Measurements from ENCODE around the gene TBX3.

The TBX3 gene

DNA sequence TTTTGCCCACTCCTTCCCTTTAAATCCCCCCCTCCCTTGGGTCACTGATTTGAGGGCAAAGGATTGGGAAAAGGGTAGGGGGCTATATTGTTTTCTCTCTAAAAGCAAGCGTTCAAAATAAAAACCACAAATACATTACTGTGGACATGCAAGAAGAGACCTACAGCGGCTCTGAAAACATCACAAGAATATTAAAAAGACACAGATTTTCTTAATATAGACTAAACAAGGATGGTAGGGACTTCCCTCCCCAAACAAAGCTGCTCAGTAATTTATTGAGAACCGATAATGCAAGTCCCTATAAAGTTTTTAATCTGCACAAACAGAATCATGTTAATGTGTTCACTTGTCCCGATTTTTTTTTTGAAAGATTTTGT is 12.9 kb downstream of the TBX3 start:
- TF ChIP-seq, protein P1, sequence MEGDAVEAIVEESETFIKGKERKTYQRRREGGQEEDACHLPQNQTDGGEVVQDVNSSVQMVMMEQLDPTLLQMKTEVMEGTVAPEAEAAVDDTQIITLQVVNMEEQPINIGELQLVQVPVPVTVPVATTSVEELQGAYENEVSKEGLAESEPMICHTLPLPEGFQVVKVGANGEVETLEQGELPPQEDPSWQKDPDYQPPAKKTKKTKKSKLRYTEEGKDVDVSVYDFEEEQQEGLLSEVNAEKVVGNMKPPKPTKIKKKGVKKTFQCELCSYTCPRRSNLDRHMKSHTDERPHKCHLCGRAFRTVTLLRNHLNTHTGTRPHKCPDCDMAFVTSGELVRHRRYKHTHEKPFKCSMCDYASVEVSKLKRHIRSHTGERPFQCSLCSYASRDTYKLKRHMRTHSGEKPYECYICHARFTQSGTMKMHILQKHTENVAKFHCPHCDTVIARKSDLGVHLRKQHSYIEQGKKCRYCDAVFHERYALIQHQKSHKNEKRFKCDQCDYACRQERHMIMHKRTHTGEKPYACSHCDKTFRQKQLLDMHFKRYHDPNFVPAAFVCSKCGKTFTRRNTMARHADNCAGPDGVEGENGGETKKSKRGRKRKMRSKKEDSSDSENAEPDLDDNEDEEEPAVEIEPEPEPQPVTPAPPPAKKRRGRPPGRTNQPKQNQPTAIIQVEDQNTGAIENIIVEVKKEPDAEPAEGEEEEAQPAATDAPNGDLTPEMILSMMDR (IDR thresholded peaks at IDR 0.05; ENCODE audit: borderline replicate concordance, insufficient read depth, low read depth, low read length): no peak
- H3K4me3 ChIP-seq (ENCODE audit: low read depth, low read length): no peak overlapping the region

DNA sequence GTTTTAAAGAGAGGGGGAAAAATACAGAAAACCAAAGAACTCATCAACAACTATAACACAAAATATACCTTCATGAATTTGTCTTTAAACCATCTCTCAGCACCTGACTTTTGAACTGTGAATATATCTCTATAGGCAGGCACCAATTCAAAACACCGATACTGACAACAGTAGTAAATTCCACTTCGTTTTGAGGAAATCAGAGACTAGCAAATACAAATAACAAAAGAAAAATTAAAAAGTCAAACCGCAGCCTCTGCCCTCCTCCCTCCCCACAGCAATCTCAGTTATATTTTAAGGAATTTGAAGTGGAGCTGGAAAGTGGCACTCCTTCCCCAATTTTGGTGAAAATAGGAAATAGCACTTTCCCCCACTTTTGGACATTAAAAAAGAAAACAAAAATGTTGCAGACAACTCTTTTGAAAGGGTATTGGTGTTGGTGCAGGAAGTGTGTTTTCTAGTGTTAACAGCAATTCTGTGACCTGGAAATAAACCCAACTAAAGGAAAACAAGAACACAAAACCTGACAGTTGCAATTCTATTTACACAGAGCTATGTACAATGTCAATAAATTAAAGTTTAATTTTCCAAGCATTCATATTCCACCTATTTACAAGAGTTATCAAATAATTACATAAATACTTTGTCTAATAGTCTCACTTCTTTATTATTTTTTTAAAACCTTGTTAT is 13.5 kb downstream of the TBX3 start:
- TF ChIP-seq, protein P1 (IDR thresholded peaks at IDR 0.05; ENCODE audit: borderline replicate concordance, insufficient read depth, low read depth, low read length): no peak
- no peak overlapping the region for H3K4me3 ChIP-seq (ENCODE audit: low read depth, low read length)

DNA sequence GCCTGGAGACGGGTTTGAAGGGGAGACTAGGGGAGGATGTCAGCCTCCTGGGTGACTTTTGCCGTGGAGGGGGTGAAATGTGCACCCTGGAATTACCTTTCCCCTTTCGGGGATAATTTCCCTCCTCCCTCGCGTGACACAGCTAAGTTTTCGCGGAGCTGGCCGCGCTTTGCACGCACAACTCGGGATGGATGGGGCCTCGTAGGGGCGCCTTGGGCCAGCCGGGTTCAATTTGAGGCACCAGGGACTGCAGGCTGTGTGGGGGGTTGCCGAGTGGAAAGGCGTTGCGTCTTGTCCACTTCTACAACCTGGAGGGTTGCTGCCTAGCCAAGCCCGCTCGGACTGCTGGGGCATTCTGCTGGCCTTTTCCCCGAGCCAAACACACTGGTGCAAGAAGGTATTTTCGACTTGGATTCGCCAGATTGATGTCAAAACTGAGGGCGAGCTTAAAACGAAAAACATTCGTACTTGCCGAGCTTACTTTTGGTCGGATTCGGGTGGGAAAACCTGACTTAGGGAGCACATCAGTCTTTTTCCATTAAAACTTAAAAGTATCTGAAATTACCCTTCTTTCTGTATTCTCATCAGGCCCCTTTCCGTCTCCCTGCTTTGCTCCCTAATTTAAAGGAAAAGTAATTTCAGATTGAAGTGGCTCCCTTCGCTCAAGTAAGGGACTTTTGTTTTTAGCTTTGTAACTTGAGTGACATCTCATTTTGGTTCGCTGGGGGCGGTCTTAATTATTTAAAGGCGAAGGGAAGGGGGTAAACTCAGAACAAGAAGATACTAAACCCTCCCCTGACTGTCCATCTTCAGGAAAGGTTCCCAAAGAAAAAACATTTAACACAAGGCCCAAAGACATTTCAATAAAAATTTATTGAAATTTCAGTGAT is 14.3 kb downstream of the TBX3 start:
- H3K4me3 ChIP-seq (ENCODE audit: low read depth, low read length): no peak overlapping the region
- TF ChIP-seq, protein P1 (IDR thresholded peaks at IDR 0.05; ENCODE audit: borderline replicate concordance, insufficient read depth, low read depth, low read length): no peak

DNA sequence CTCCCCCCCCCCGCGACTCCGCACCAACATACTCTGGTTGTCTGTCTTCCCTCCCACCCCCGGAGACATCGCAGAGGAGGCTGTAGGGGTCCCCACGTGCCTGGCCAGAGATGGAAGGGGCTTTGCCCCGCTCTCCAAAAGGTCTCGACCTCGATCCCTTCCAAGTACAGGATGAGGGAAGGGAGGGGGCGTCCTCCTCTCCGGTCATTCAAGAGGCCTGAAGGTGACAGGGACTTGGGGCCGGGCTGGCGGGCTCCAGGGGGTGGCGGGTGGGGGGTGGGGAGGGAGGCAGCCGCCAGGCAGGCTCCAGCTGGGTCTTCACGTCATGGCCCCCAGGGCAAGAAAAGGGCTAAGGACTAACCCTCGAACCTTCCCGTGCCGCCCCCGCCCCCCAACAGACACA is 15.1 kb downstream of the TBX3 start:
- TF ChIP-seq, protein P1 (IDR thresholded peaks at IDR 0.05; ENCODE audit: borderline replicate concordance, insufficient read depth, low read depth, low read length): no peak
- H3K4me3 ChIP-seq (ENCODE audit: low read depth, low read length): no peak overlapping the region

DNA sequence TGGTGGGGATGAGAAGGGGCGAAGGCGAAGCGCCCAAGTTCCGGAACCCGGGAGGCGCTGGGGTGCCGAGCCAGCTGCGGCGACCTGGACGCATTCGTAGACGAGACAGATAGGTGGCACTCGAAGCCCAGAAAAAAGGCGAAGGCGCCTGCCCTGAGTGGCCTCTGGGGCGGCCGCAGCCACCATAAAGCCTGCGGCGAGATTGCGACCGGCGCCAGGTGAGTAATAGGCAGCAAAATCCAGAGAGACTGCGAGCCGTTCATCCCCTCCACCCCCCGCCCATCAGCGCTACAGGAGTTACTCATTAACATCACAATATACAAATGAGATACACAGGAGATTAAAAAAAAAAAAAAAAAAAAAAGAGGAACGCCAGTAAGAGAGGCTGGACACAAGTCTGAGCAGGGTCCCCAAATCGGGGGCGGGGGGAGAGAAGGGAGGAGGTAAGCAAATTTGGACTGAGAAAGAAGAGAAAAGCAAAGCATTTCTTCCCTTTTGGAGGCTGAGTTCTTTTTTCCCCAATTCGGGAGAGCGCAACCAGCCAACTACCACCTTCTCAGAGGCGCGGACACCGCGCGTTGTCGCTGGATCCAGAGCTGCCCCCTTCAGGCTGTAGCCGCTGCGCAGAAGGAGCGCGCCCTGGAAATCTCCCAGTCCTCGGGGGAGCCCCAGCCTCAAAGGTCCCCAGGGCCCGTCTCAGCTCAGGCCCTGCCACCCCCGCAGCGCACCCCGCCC is 15.7 kb downstream of the TBX3 start:
- TF ChIP-seq, protein P1 (IDR thresholded peaks at IDR 0.05; ENCODE audit: borderline replicate concordance, insufficient read depth, low read depth, low read length): peak; percentile 40; the same call in 1 of the 2 replicates
- no peak overlapping the region for H3K4me3 ChIP-seq (ENCODE audit: low read depth, low read length)

GRCh38 chr12:114667669-114668150 is 16.3 kb downstream of the TBX3 start:
- no peak overlapping the region for H3K4me3 ChIP-seq (ENCODE audit: low read depth, low read length)
- TF ChIP-seq, protein P1 (IDR thresholded peaks at IDR 0.05; ENCODE audit: borderline replicate concordance, insufficient read depth, low read depth, low read length): no peak
